Loucy (cell line): ENCODE results near the gene NOX5.

ENCODE experiments used
- H2AFZ ChIP-seq: fragments of 200-600 bp; sonication (generic); 2 replicates; pipeline ENCODE4 v1.6.0; 2016; ENCODE audit warnings: antibody characterized with exemption, mild to moderate bottlenecking, low read length, moderate library complexity
- H3F3A ChIP-seq: fragments of 200-600 bp; 2 replicates; pipeline ENCODE4 v1.6.0; 2016; ENCODE audit warnings: antibody characterized with exemption, low read depth, mild to moderate bottlenecking
- H3K27me3 ChIP-seq: fragments of 200-600 bp; sonication (generic); 2 replicates; pipeline ENCODE4 v1.6.1; 2014; ENCODE audit warnings: low read length, mild to moderate bottlenecking; ENCODE audit not compliant: insufficient read depth, poor library complexity, severe bottlenecking
- H3K36me3 ChIP-seq: fragments of 200-600 bp; sonication (generic); 2 replicates; pipeline ENCODE4 v1.6.1; 2016; ENCODE audit warnings: low read length; ENCODE audit not compliant: insufficient read depth
- H3K4me1 ChIP-seq: fragments of 200-600 bp; sonication (generic); 2 replicates; pipeline ENCODE4 v1.5.1; 2014; ENCODE audit warnings: low read length, mild to moderate bottlenecking; ENCODE audit not compliant: insufficient read depth, poor library complexity, severe bottlenecking
- H3K4me2 ChIP-seq: fragments of 200-600 bp; sonication (generic); 2 replicates; pipeline ENCODE4 v1.6.0; 2014; ENCODE audit warnings: antibody characterized with exemption, low read length, low read depth, mild to moderate bottlenecking; ENCODE audit not compliant: poor library complexity, severe bottlenecking
- H3K4me3 ChIP-seq: fragments of 200-600 bp; sonication (generic); 2 replicates; pipeline ENCODE4 v1.5.1; 2014; ENCODE audit warnings: low read length, mild to moderate bottlenecking, mixed read lengths; ENCODE audit not compliant: poor library complexity, severe bottlenecking
- H3K79me2 ChIP-seq: fragments of 200-600 bp; sonication (generic); 2 replicates; pipeline ENCODE4 v1.6.1; 2014; ENCODE audit warnings: low read length; ENCODE audit not compliant: insufficient read depth
- H3K9ac ChIP-seq: fragments of 200-600 bp; sonication (generic); 2 replicates; pipeline ENCODE4 v1.6.0; 2014; ENCODE audit warnings: mild to moderate bottlenecking, low read depth, low read length, moderate library complexity; ENCODE audit not compliant: poor library complexity, severe bottlenecking
- H3K9me2 ChIP-seq: fragments of 200-600 bp; sonication (generic); replicated peaks from 2 replicates; pipeline ENCODE4 v1.6.1; 2016; ENCODE audit warnings: low read depth, low read length, mixed read lengths
- H3K9me3 ChIP-seq: fragments of 200-600 bp; sonication (generic); 2 replicates; pipeline ENCODE4 v1.6.1; 2014; ENCODE audit warnings: mild to moderate bottlenecking, antibody characterized with exemption, low read length, low read depth; ENCODE audit not compliant: insufficient read depth
- H4K20me1 ChIP-seq: fragments of 200-600 bp; sonication (generic); 2 replicates; pipeline ENCODE4 v1.6.0; 2014; ENCODE audit warnings: antibody characterized with exemption, low read length, mild to moderate bottlenecking; ENCODE audit not compliant: insufficient read depth, poor library complexity, severe bottlenecking
- CTCF ChIP-seq: fragments of 200-600 bp; sonication (generic); conservative IDR thresholded peaks from 2 replicates; pipeline ENCODE4 v1.5.1; 2014; ENCODE audit warnings: mild to moderate bottlenecking, antibody characterized with exemption, low read length
- EZH2phosphoT487 ChIP-seq: fragments of 200-600 bp; IDR thresholded peaks from 2 replicates; pipeline ENCODE4 v1.6.1; 2018; ENCODE audit warnings: antibody characterized with exemption, mild to moderate bottlenecking, moderate library complexity, borderline replicate concordance

The NOX5 gene

GRCh38 chr15:69074843-69075224 lies 60.3 kb downstream of the NOX5 start:
- TF ChIP-seq CTCF (no peak), EZH2phosphoT487 (no peak)
- Histone ChIP-seq H3K4me2 (no peak overlapping the region), H3K9ac (no peak overlapping the region), H4K20me1 (no peaks in the 10 kb centered on the region), H3F3A (no peaks in the 10 kb centered on the region), H3K36me3 (no peaks in the 10 kb centered on the region), H3K9me2 (no peaks in the 10 kb centered on the region), H3K27me3 (no peaks in the 10 kb centered on the region), H3K79me2 (no peaks in the 10 kb centered on the region), H3K4me3 (no peak overlapping the region), H3K4me1 (no peaks in the 10 kb centered on the region), H2AFZ (no peak overlapping the region), H3K9me3 (no peaks in the 10 kb centered on the region)

DNA sequence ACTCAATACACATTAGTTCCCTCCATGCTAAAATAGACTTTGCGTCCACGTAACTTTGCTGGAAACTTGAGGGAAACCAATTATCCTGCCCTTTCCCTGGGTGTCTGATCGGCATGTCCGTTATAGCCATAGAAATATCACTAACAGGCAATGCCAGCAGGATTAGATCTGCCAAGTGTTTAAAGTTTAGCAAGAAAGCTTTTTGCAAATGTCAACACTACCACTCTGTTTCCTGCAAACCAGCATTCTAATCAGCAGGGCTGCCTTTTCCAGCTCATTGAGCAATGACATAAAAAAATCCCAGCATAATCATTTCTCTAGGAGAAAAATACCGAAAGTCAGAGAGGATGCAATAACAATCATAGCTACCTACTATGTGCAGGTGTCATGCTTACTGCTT lies 60.9 kb downstream of the NOX5 start:
- H3K4me3 ChIP-seq, result no peak overlapping the region
- no peaks in the 10 kb centered on the region for H3F3A ChIP-seq
- H3K4me2 ChIP-seq, result no peak overlapping the region
- no peaks in the 10 kb centered on the region for H3K27me3 ChIP-seq
- no peaks in the 10 kb centered on the region for H3K36me3 ChIP-seq
- H3K9ac ChIP-seq, result no peak overlapping the region
- H4K20me1 ChIP-seq, result no peaks in the 10 kb centered on the region
- TF ChIP-seq EZH2phosphoT487, result no peak
- H2AFZ ChIP-seq, result no peak overlapping the region
- no peaks in the 10 kb centered on the region for H3K4me1 ChIP-seq
- no peaks in the 10 kb centered on the region for H3K79me2 ChIP-seq
- no peaks in the 10 kb centered on the region for H3K9me3 ChIP-seq
- H3K9me2 ChIP-seq, result no peaks in the 10 kb centered on the region

GRCh38 chr15:69076756-69077155 lies 62.3 kb downstream of the NOX5 start:
- H3K4me2 ChIP-seq, result no peak overlapping the region
- H3K9ac ChIP-seq, result no peak overlapping the region
- H3K4me1 ChIP-seq, result no peaks in the 10 kb centered on the region
- H3K9me2 ChIP-seq, result no peaks in the 10 kb centered on the region
- H3K36me3 ChIP-seq, result no peaks in the 10 kb centered on the region
- H3K27me3 ChIP-seq, result no peaks in the 10 kb centered on the region
- no peak overlapping the region for H3K4me3 ChIP-seq
- no peak for TF ChIP-seq EZH2phosphoT487
- TF ChIP-seq CTCF, result no peak
- no peaks in the 10 kb centered on the region for H3K79me2 ChIP-seq
- no peak overlapping the region for H2AFZ ChIP-seq
- H3F3A ChIP-seq, result no peaks in the 10 kb centered on the region
- H4K20me1 ChIP-seq, result no peaks in the 10 kb centered on the region
- H3K9me3 ChIP-seq, result no peaks in the 10 kb centered on the region

DNA sequence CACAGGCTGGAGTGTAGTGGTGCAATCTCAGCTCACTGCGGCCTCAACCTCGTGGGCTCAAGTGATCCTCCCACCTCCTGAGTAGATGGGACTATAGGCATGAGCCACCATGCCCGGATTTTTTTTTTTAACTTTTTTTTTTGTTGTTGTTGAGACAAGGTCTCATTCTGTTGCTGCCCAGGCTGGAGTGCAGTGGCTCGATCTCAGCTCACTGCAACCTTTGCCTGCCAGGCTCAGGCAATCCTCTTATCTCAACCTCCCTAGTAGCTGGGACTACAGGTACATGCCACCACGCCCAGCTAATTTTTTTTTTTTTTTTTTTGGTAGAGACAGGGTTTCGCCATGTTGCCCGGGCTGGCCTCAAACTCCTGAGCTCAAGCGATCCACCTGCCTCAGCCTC lies 64.1 kb downstream of the NOX5 start:
- H3K9ac ChIP-seq, result no peak overlapping the region
- H3K79me2 ChIP-seq, result no peaks in the 10 kb centered on the region
- H3K9me2 ChIP-seq, result no peaks in the 10 kb centered on the region
- H3K27me3 ChIP-seq, result no peaks in the 10 kb centered on the region
- TF ChIP-seq EZH2phosphoT487 (no peak), CTCF (no peak)
- no peak overlapping the region for H2AFZ ChIP-seq
- no peaks in the 10 kb centered on the region for H3K9me3 ChIP-seq
- H3K4me2 ChIP-seq, result no peak overlapping the region
- no peaks in the 10 kb centered on the region for H3K4me1 ChIP-seq
- H3K36me3 ChIP-seq, result no peaks in the 10 kb centered on the region
- H3K4me3 ChIP-seq, result no peak overlapping the region
- no peaks in the 10 kb centered on the region for H3F3A ChIP-seq
- no peaks in the 10 kb centered on the region for H4K20me1 ChIP-seq
